Suprapubic skin (tissue), 4 donors: ENCODE measurements around the gene NTM. TPM values are rescaled to one million over a fixed set of nuclear protein-coding genes. Genes with fewer than 3 reads are reported as not detected.

Source experiments
- DNase-seq, 2 donors: peaks; one replicate each; pipeline ENCODE4 v3.0.0-alpha.2; 2019; ENCODE audit warnings: low spot score in 2 of 2
- H3K27ac ChIP-seq: fragments of 200-600 bp; sonication (generic); one replicate; pipeline ENCODE4 v1.5.1; 2019
- H3K27me3 ChIP-seq: fragments of 200-600 bp; sonication (generic); one replicate; pipeline ENCODE4 v1.5.1; 2019
- H3K36me3 ChIP-seq: fragments of 200-600 bp; sonication (generic); one replicate; pipeline ENCODE4 v1.5.1; 2019
- H3K4me1 ChIP-seq: fragments of 200-600 bp; sonication (generic); one replicate; pipeline ENCODE4 v1.5.1; 2019
- H3K4me3 ChIP-seq: fragments of 200-600 bp; sonication (generic); one replicate; pipeline ENCODE4 v1.5.1; 2019; ENCODE audit warnings: mild to moderate bottlenecking
- H3K9me3 ChIP-seq: fragments of 200-600 bp; sonication (generic); one replicate; pipeline ENCODE4 v1.5.1; 2019
- CTCF ChIP-seq, 2 donors: fragments of 200-600 bp in 1 of 2; fragments of 450-650 bp in 1 of 2; sonication (generic) in 1 of 2; IDR thresholded peaks; one replicate each; pipeline ENCODE4 v1.5.1; 2016 to 2019; ENCODE audit warnings: antibody characterized with exemption in 2 of 2, mild to moderate bottlenecking in 1 of 2, moderate library complexity in 1 of 2
- EP300 ChIP-seq: sonication (generic); formaldehyde crosslinking; IDR thresholded peaks from one replicate; pipeline ENCODE4 v1.6.1; 2017; ENCODE audit warnings: antibody characterized with exemption
- POLR2A ChIP-seq, 2 donors: fragments of 450-650 bp; IDR thresholded peaks; one replicate each; pipeline ENCODE4 v1.6.1; 2017; ENCODE audit warnings: antibody characterized with exemption in 2 of 2, mild to moderate bottlenecking in 2 of 2, moderate library complexity in 2 of 2
- POLR2AphosphoS5 ChIP-seq, 3 donors: sonication (generic); formaldehyde crosslinking; IDR thresholded peaks; one replicate each; pipeline ENCODE4 v1.6.1; 2017; ENCODE audit warnings: antibody characterized with exemption in 3 of 3
- WGBS: methylation state at CpG from one replicate; pipeline ENCODE4 v1.1.5; 2018; 5-methylcytosine and 5-hydroxymethylcytosine counted together
- total RNA-seq, 4 donors: library from RNA; depleted of rRNA; stranded (reverse); fragments of >200 nt; gene quantifications; one replicate each; pipeline ENCODE4 v1.1.0, GENCODE V29; 2016

NTM gene
- total RNA-seq, 4 donors from 2014 or later = 0.19 to 19.1 (median 2.1) TPM

DNA sequence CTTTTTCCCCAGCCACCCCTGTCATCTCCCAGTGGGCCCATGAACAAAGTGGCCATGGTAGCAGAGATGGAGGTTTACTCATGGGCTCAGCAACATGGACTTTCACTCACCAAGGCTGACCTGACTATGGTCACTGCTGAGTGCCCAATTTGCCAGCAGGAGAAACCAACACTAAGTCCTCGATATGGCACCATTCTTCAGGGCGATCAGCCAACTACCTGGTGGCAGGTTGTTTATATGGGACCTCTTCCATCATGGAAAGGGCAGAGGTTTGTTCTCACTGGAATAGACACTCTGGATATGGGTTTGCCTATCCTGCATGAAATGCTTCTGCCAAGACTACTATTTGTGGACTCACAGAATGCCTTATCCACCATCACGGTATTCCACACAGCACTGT is 1009.1 kb downstream of the NTM start:
- no peaks in the 10 kb centered on the region for H3K27me3 ChIP-seq
- TF ChIP-seq POLR2A (IDR thresholded peaks at IDR 0.05) = no peak
- no peak for TF ChIP-seq CTCF (IDR thresholded peaks at IDR 0.05)
- no peak for TF ChIP-seq EP300
- TF ChIP-seq POLR2AphosphoS5 (IDR thresholded peaks at IDR 0.05) = no peak
- H3K36me3 ChIP-seq = no peaks in the 10 kb centered on the region
- no peak overlapping the region for H3K4me3 ChIP-seq
- no peaks in the 10 kb centered on the region for H3K4me1 ChIP-seq
- no peak overlapping the region for H3K27ac ChIP-seq
- H3K9me3 ChIP-seq = peaks cover 13% of the 10 kb centered on the region
- 100% methylated on average over 2 of the region's 3 CpGs for WGBS
- no peak for DNase-seq
